ENCODE data around the gene ATP6V1G1. TPM values are rescaled to one million over a fixed set of nuclear protein-coding genes. Genes with fewer than 3 reads are reported as not detected.

ATP6V1G1 gene
- total RNA-seq, 1 donor from 2014 or later: 107 TPM

GRCh38 chr9:114603248-114603647, 15.7 kb downstream of the ATP6V1G1 start:
- H3K36me3 Mint-ChIP-seq: peaks cover 35% of the 10 kb centered on the region
- H3K4me1 Mint-ChIP-seq: peaks cover 16% of the 10 kb centered on the region
- H3K27ac Mint-ChIP-seq: no peak overlapping the region
- no peak overlapping the region for H3K4me3 Mint-ChIP-seq
- DNase-seq (ENCODE audit: low spot score in 2 of 2, unreplicated experiment in 2 of 2): no peak
- TF ChIP-seq CTCF (IDR thresholded peaks at IDR 0.05; ENCODE audit: unreplicated experiment): no peak
- H3K9me3 Mint-ChIP-seq: peaks cover 8% of the 10 kb centered on the region
- no peaks in the 10 kb centered on the region for H3K27me3 Mint-ChIP-seq (ENCODE audit: low read depth)

GRCh38 chr9:114604989-114605388, 17.4 kb downstream of the ATP6V1G1 start:
- H3K27me3 Mint-ChIP-seq (ENCODE audit: low read depth): no peaks in the 10 kb centered on the region
- TF ChIP-seq CTCF (IDR thresholded peaks at IDR 0.05; ENCODE audit: unreplicated experiment): no peak
- peaks cover 8% of the 10 kb centered on the region for H3K9me3 Mint-ChIP-seq
- no peak for DNase-seq (ENCODE audit: low spot score in 2 of 2, unreplicated experiment in 2 of 2)
- H3K36me3 Mint-ChIP-seq: peaks cover 21% of the 10 kb centered on the region
- H3K4me3 Mint-ChIP-seq: no peak overlapping the region
- peak overlapping the region; percentile 40 for H3K27ac Mint-ChIP-seq
- peaks cover 21% of the 10 kb centered on the region for H3K4me1 Mint-ChIP-seq

GRCh38 chr9:114606068-114606467, 18.5 kb downstream of the ATP6V1G1 start:
- Mint-ChIP-seq H3K27me3 (ENCODE audit: low read depth) (no peaks in the 10 kb centered on the region), H3K36me3 (peaks cover 10% of the 10 kb centered on the region), H3K4me3 (no peak overlapping the region), H3K9me3 (peaks cover 8% of the 10 kb centered on the region), H3K4me1 (peaks cover 28% of the 10 kb centered on the region), H3K27ac (peak overlapping the region; percentile 15)
- no peak for DNase-seq (ENCODE audit: low spot score in 2 of 2, unreplicated experiment in 2 of 2)
- TF ChIP-seq CTCF (IDR thresholded peaks at IDR 0.05; ENCODE audit: unreplicated experiment): no peak

- no peak for DNase-seq (ENCODE audit: low spot score in 2 of 2, unreplicated experiment in 2 of 2)
- peaks cover 4% of the 10 kb centered on the region for H3K9me3 Mint-ChIP-seq
- peaks cover 6% of the 10 kb centered on the region for H3K36me3 Mint-ChIP-seq
- TF ChIP-seq CTCF (IDR thresholded peaks at IDR 0.05; ENCODE audit: unreplicated experiment): no peak
- peaks cover 28% of the 10 kb centered on the region for H3K4me1 Mint-ChIP-seq
- H3K27me3 Mint-ChIP-seq (ENCODE audit: low read depth): no peaks in the 10 kb centered on the region
- H3K27ac Mint-ChIP-seq: peak overlapping the region; percentile 11
- no peak overlapping the region for H3K4me3 Mint-ChIP-seq
These were observed 19.1 kb downstream of the ATP6V1G1 start for GRCh38 chr9:114606597-114607207.

GRCh38 chr9:114607671-114608524, 20.3 kb downstream of the ATP6V1G1 start:
- no peak for DNase-seq (ENCODE audit: low spot score in 2 of 2, unreplicated experiment in 2 of 2)
- Mint-ChIP-seq H3K9me3 (no peaks in the 10 kb centered on the region), H3K4me1 (peaks cover 39% of the 10 kb centered on the region), H3K27ac (no peak overlapping the region), H3K4me3 (no peak overlapping the region), H3K27me3 (ENCODE audit: low read depth) (no peaks in the 10 kb centered on the region), H3K36me3 (no peaks in the 10 kb centered on the region)
- no peak for TF ChIP-seq CTCF (IDR thresholded peaks at IDR 0.05; ENCODE audit: unreplicated experiment)

Measured in mesothelial cell of epicardium (in vitro differentiated cells).